ENCODE measurements around the gene NCOA1. TPM values are rescaled to one million over a fixed set of nuclear protein-coding genes. Genes with fewer than 3 reads are reported as not detected.

Gene NCOA1
- total RNA-seq, 4 donors from 2014 or later, result 41.3 to 69.6 (median 54.8) TPM

GRCh38 chr2:24492421-24493279 is 1.6 kb downstream of the NCOA1 start:
- Histone ChIP-seq H3K9me3 (no peaks in the 10 kb centered on the region), H3K4me1 (peaks cover 0 to 34% (median 6%) of the 10 kb centered on the region in 4 donors), H3K36me3 (no peaks in the 10 kb centered on the region), H3K27me3 (no peaks in the 10 kb centered on the region), H3K27ac (peak overlapping the region; percentile 75 to 98 (median 89)), H3K4me3 (peak overlapping the region; percentile 62 to 97 (median 78))
- TF ChIP-seq POLR2A (IDR thresholded peaks at IDR 0.05), result no peak
- no peak for TF ChIP-seq CTCF (IDR thresholded peaks at IDR 0.05)
- DNase-seq, result no peak

GRCh38 chr2:24493713-24494112 is 2.7 kb downstream of the NCOA1 start:
- Histone ChIP-seq H3K4me3 (peak overlapping the region in 1 of 4 donors; percentile 97), H3K4me1 (peaks cover 0 to 34% (median 6%) of the 10 kb centered on the region in 4 donors)
- DNase-seq, result no peak

GRCh38 chr2:24494410-24494809 is 3.4 kb downstream of the NCOA1 start:
- H3K27ac ChIP-seq, result no peak overlapping the region
- no peaks in the 10 kb centered on the region for H3K9me3 ChIP-seq
- H3K36me3 ChIP-seq, result no peaks in the 10 kb centered on the region
- no peak for TF ChIP-seq POLR2A (IDR thresholded peaks at IDR 0.05)
- TF ChIP-seq CTCF (IDR thresholded peaks at IDR 0.05), result no peak
- DNase-seq, result no peak
- H3K27me3 ChIP-seq, result no peaks in the 10 kb centered on the region
- no peak overlapping the region for H3K4me3 ChIP-seq
- H3K4me1 ChIP-seq, result peaks cover 0 to 32% (median 6%) of the 10 kb centered on the region in 4 donors

More at GRCh38 chr2:24493713-24494112, 2.7 kb downstream of the NCOA1 start:
- TF ChIP-seq POLR2A (IDR thresholded peaks at IDR 0.05) (no peak), CTCF (IDR thresholded peaks at IDR 0.05) (no peak)
- no peaks in the 10 kb centered on the region for H3K9me3 ChIP-seq
- no peaks in the 10 kb centered on the region for H3K36me3 ChIP-seq
- H3K27ac ChIP-seq, result no peak overlapping the region
- no peaks in the 10 kb centered on the region for H3K27me3 ChIP-seq

GRCh38 chr2:24495451-24495850 is 4.4 kb downstream of the NCOA1 start:
- H3K4me3 ChIP-seq, result no peak overlapping the region
- H3K36me3 ChIP-seq, result no peaks in the 10 kb centered on the region
- TF ChIP-seq CTCF (IDR thresholded peaks at IDR 0.05), result no peak
- no peak for TF ChIP-seq POLR2A (IDR thresholded peaks at IDR 0.05)
- H3K9me3 ChIP-seq, result no peaks in the 10 kb centered on the region
- no peak overlapping the region for H3K27ac ChIP-seq
- H3K4me1 ChIP-seq, result peaks cover 0 to 22% (median 0%) of the 10 kb centered on the region in 4 donors
- no peak for DNase-seq
- H3K27me3 ChIP-seq, result no peaks in the 10 kb centered on the region

GRCh38 chr2:24496959-24497358 is 5.9 kb downstream of the NCOA1 start:
- Histone ChIP-seq H3K36me3 (no peaks in the 10 kb centered on the region), H3K4me3 (no peak overlapping the region), H3K27ac (no peak overlapping the region), H3K9me3 (no peaks in the 10 kb centered on the region), H3K27me3 (no peaks in the 10 kb centered on the region), H3K4me1 (peaks cover 0 to 21% (median 0%) of the 10 kb centered on the region in 4 donors)
- TF ChIP-seq CTCF (IDR thresholded peaks at IDR 0.05) (no peak), POLR2A (IDR thresholded peaks at IDR 0.05) (no peak)
- DNase-seq, result no peak
